ENCODE results near the gene WDR18. TPM values are rescaled to one million over a fixed set of nuclear protein-coding genes. Genes with fewer than 3 reads are reported as not detected.
A peak's percentile ranks its signal among the peaks of the same experiment; 100 is the strongest.

Gene WDR18
- total RNA-seq, 1 experiment from 2014 or later, result 94.7 TPM

DNA sequence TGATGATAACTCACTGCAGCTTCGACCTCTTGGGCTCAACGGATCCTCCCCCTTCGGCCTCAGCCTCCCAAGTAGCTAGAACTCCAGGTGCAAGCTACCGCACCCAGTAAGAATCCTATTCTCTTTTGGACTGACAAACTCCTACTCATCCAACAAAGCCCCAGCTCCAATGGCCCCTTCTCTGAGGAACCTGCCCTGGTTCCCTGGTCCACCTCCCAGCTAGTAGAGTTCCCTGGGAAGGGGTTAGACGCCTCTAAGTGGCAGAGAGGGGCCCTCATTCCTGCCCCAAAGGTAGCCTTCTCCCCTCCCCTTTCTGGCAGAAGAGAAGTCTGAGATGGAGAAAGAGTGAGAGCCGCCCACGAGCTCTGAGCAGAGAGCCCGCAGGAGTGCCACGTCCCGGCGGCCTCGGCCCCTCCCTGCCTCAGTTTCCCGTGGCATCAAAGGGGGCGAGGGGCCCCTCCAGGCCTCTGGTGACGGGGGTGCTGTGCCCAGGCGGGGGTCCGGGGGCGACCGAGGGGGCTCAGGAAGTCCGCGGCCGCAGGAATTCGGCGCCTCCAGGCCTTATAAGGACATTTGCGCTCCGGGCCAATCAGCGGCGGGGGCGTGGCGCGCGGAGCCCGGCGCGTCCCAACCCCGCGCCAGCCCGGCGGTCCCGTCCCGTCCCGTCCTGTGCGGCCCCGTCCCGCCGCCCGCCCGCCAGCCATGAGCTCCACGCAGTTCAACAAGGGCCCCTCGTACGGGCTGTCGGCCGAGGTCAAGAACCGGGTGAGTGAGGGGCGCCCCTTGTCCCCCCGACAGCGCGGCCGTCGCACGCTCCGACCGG is 42.0 kb downstream of the WDR18 start, which contains the start of gene CNN2:
Gene CNN2 (plus strand): TSS at position 649 of the 823 bp plus-strand sequence. CDS start 54 bp downstream, at position 703.
- Histone ChIP-seq H3K9ac (ENCODE audit: extremely low read depth, insufficient read length, low read length) (peak within 1 kb of the TSS; percentile 83), H2BK120ac (ENCODE audit: low read depth, low read length, poor library complexity, severe bottlenecking) (peak within 1 kb of the TSS; percentile 100), H3K79me2 (ENCODE audit: insufficient read depth, low read length) (peaks cover 15% of the 10 kb centered on the region; the same call in 1 of the 2 replicates), H3K23me2 (ENCODE audit: insufficient read length, low read depth, low read length, poor library complexity, severe bottlenecking) (peaks cover 16% of the 10 kb centered on the region), H3K79me1 (ENCODE audit: insufficient read depth, low read depth, low read length, poor library complexity, severe bottlenecking) (peaks cover 7% of the 10 kb centered on the region), H2AK5ac (ENCODE audit: insufficient read length, low read length) (no peak within 1 kb of the TSS), H4K20me1 (ENCODE audit: control insufficient read depth, insufficient read depth, insufficient read length) (no peaks in the 10 kb centered on the region), H2BK20ac (ENCODE audit: low read depth, low read length, poor library complexity, severe bottlenecking) (peak within 1 kb of the TSS; percentile 27), H4K8ac (replicated peaks; ENCODE audit: insufficient read length, low read depth, low read length) (no peak within 1 kb of the TSS), H3K14ac (ENCODE audit: insufficient read depth, low read length) (peak within 1 kb of the TSS; percentile 100), H3K9me3 (ENCODE audit: control insufficient read depth, low read depth, low read length) (no peaks in the 10 kb centered on the region), H3K18ac (ENCODE audit: insufficient read length, low read depth, low read length) (peak within 1 kb of the TSS; percentile 100), H3K23ac (ENCODE audit: insufficient read length, low read depth, low read length) (no peak within 1 kb of the TSS), H3K27me3 (ENCODE audit: insufficient read depth, low read length) (no peaks in the 10 kb centered on the region), H2BK15ac (ENCODE audit: low read depth, low read length) (peak within 1 kb of the TSS; percentile 100), H3K56ac (ENCODE audit: insufficient read length, low read depth, low read length) (no peak within 1 kb of the TSS), H2BK12ac (ENCODE audit: insufficient read length, low read depth, low read length) (peak within 1 kb of the TSS; percentile 97), H2BK5ac (ENCODE audit: insufficient read length, low read length) (peak within 1 kb of the TSS; percentile 82), H4K91ac (ENCODE audit: insufficient read length, low read depth, low read length) (peak within 1 kb of the TSS; percentile 97), H4K5ac (ENCODE audit: insufficient read length, low read depth, low read length) (no peak within 1 kb of the TSS), H3K4ac (ENCODE audit: low read depth, low read length) (peak within 1 kb of the TSS; percentile 99), H3K27ac (ENCODE audit: insufficient read length, low read depth, low read length) (peak within 1 kb of the TSS; percentile 46), H3K4me2 (ENCODE audit: insufficient read depth, insufficient read length, low read length) (peak within 1 kb of the TSS; percentile 90), H3T11ph (ENCODE audit: low read length) (peak within 1 kb of the TSS; percentile 99), H3K4me1 (ENCODE audit: insufficient read depth, low read length) (no peaks in the 10 kb centered on the region), H2AFZ (ENCODE audit: low read length) (no peak within 1 kb of the TSS)
- Mint-ChIP-seq H3K27ac (peak within 1 kb of the TSS; percentile 97 to 99 (median 98)), H3K27me3 (ENCODE audit: low read depth) (no peaks in the 10 kb centered on the region; the same call in 1 of the 2 replicates), H3K4me3 (peak within 1 kb of the TSS; percentile 91 to 98), H3K36me3 (ENCODE audit: insufficient read depth in 1 of 3, low read depth in 3 of 3) (peaks cover 9 to 16% (median 16%) of the 10 kb centered on the region in 3 experiments), H3K9me3 (no peaks in the 10 kb centered on the region; a peak in 1 of 5 replicates), H3K4me1 (peaks cover 4 to 24% of the 10 kb centered on the region in 2 experiments; a peak in 3 of 4 replicates)
- TF ChIP-seq CTCF (conservative IDR thresholded peaks at IDR 0.05), result no peak
- no CpG with 5 or more reads among the region's 63 CpGs for WGBS (ENCODE audit: extremely low coverage, insufficient read length, low lambda C conversion rate)
- DNase-seq, result peak; percentile 87

Data from H9 (cell line).